ENCODE data around the gene UBAP2L. TPM values are rescaled to one million over a fixed set of nuclear protein-coding genes. Genes with fewer than 3 reads are reported as not detected.

The UBAP2L gene
- total RNA-seq, 1 experiment from 2014 or later, result 265 TPM

DNA sequence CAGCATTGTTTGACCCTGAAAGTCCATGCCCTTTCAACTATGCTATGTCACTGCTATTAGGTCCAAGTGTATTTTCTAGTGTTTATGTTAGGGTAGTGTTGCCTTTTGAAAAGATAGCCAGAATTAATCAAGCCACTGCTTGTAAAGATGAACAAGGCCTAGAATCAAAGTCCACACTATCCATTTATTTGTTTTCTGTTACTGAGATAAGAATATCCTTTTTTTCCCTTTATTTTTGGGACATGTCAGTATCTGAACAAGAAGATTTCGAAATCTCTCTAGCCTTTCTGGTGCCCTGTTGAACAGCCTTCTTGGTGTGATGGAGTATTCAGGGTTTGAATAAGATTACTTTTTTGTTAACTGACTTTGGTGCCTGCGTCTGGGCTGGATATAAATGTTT, 16.7 kb downstream of the UBAP2L start:
- no peak overlapping the region for H3K18ac ChIP-seq (ENCODE audit: insufficient read length, low read depth, low read length)
- Mint-ChIP-seq H3K4me3 (no peak overlapping the region), H3K36me3 (ENCODE audit: insufficient read depth in 1 of 3, low read depth in 3 of 3) (peaks cover 52 to 90% (median 89%) of the 10 kb centered on the region in 3 experiments; a peak in 6 of 7 replicates), H3K27ac (peak overlapping the region in 1 of 3 experiments; percentile 34; a peak in 1 of 7 replicates), H3K27me3 (ENCODE audit: low read depth) (no peaks in the 10 kb centered on the region), H3K9me3 (no peaks in the 10 kb centered on the region), H3K4me1 (no peaks in the 10 kb centered on the region)
- no peak overlapping the region for H3K27ac ChIP-seq (ENCODE audit: insufficient read length, low read depth, low read length)
- no CpG with 5 or more reads among the region's 2 CpGs for WGBS (ENCODE audit: extremely low coverage, insufficient read length, low lambda C conversion rate)
- H3K4me2 ChIP-seq (ENCODE audit: insufficient read depth, insufficient read length, low read length), result no peak overlapping the region
- H4K8ac ChIP-seq (replicated peaks; ENCODE audit: insufficient read length, low read depth, low read length), result no peak overlapping the region
- no peak overlapping the region for H3K23ac ChIP-seq (ENCODE audit: insufficient read length, low read depth, low read length)
- H4K20me1 ChIP-seq (ENCODE audit: control insufficient read depth, insufficient read depth, insufficient read length), result no peaks in the 10 kb centered on the region
- no peaks in the 10 kb centered on the region for H3K9me3 ChIP-seq (ENCODE audit: control insufficient read depth, low read depth, low read length)
- no peak overlapping the region for H2BK120ac ChIP-seq (ENCODE audit: low read depth, low read length, poor library complexity, severe bottlenecking)
- no peak overlapping the region for H2BK5ac ChIP-seq (ENCODE audit: insufficient read length, low read length)
- no peaks in the 10 kb centered on the region for H3K23me2 ChIP-seq (ENCODE audit: insufficient read length, low read depth, low read length, poor library complexity, severe bottlenecking)
- H3K9ac ChIP-seq (ENCODE audit: extremely low read depth, insufficient read length, low read length), result no peak overlapping the region
- DNase-seq, result no peak
- peaks cover 6% of the 10 kb centered on the region; the same call in 1 of the 2 replicates for H3K79me2 ChIP-seq (ENCODE audit: insufficient read depth, low read length)
- no peaks in the 10 kb centered on the region for H3K27me3 ChIP-seq (ENCODE audit: insufficient read depth, low read length)
- no peak overlapping the region for H3K14ac ChIP-seq (ENCODE audit: insufficient read depth, low read length)
- H3K79me1 ChIP-seq (ENCODE audit: insufficient read depth, low read depth, low read length, poor library complexity, severe bottlenecking), result peaks cover 5% of the 10 kb centered on the region
- no peak overlapping the region for H2AFZ ChIP-seq (ENCODE audit: low read length)
- H3T11ph ChIP-seq (ENCODE audit: low read length), result no peak overlapping the region
- H3K4ac ChIP-seq (ENCODE audit: low read depth, low read length), result no peak overlapping the region
- no peak overlapping the region for H2BK12ac ChIP-seq (ENCODE audit: insufficient read length, low read depth, low read length)
- no peak overlapping the region for H3K56ac ChIP-seq (ENCODE audit: insufficient read length, low read depth, low read length)
- no peak overlapping the region for H2BK20ac ChIP-seq (ENCODE audit: low read depth, low read length, poor library complexity, severe bottlenecking)
- no peaks in the 10 kb centered on the region for H3K4me1 ChIP-seq (ENCODE audit: insufficient read depth, low read length)
- TF ChIP-seq, protein P1, sequence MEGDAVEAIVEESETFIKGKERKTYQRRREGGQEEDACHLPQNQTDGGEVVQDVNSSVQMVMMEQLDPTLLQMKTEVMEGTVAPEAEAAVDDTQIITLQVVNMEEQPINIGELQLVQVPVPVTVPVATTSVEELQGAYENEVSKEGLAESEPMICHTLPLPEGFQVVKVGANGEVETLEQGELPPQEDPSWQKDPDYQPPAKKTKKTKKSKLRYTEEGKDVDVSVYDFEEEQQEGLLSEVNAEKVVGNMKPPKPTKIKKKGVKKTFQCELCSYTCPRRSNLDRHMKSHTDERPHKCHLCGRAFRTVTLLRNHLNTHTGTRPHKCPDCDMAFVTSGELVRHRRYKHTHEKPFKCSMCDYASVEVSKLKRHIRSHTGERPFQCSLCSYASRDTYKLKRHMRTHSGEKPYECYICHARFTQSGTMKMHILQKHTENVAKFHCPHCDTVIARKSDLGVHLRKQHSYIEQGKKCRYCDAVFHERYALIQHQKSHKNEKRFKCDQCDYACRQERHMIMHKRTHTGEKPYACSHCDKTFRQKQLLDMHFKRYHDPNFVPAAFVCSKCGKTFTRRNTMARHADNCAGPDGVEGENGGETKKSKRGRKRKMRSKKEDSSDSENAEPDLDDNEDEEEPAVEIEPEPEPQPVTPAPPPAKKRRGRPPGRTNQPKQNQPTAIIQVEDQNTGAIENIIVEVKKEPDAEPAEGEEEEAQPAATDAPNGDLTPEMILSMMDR (conservative IDR thresholded peaks at IDR 0.05), result no peak
- no peak overlapping the region for H2AK5ac ChIP-seq (ENCODE audit: insufficient read length, low read length)
- H2BK15ac ChIP-seq (ENCODE audit: low read depth, low read length), result no peak overlapping the region
- H4K91ac ChIP-seq (ENCODE audit: insufficient read length, low read depth, low read length), result no peak overlapping the region
- H4K5ac ChIP-seq (ENCODE audit: insufficient read length, low read depth, low read length), result no peak overlapping the region

Data from H9 (cell line).